AG20443 (cell line): Measurements from ENCODE around the gene FYTTD1.
A peak's percentile ranks its signal among the peaks of the same experiment; 100 is the strongest.

ENCODE experiments used
- DNase-seq: peaks from one replicate; pipeline ENCODE4 v3.0.0; 2012; ENCODE audit warnings: low spot score, mixed read lengths

Gene FYTTD1

DNA sequence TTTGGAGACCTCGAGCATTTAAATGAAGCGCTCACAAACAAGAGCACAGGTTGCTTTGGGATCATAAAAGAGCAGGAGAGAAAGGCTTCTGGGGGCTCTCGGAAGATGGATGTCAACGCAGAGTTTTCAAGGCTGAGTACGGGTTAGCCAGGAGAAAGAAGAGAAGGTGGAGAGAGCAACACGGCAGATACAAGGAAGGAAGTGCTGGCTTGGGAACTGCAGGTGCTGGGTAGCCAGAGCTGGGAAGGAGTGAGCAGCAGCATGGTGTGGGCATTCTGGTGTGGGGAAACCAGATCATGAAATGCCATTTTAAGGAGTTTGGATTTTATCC, 12.4 kb upstream of the FYTTD1 start:
- DNase-seq: no peak

GRCh38 chr3:197737749-197738462, 11.8 kb upstream of the FYTTD1 start:
- DNase-seq: no peak

DNA sequence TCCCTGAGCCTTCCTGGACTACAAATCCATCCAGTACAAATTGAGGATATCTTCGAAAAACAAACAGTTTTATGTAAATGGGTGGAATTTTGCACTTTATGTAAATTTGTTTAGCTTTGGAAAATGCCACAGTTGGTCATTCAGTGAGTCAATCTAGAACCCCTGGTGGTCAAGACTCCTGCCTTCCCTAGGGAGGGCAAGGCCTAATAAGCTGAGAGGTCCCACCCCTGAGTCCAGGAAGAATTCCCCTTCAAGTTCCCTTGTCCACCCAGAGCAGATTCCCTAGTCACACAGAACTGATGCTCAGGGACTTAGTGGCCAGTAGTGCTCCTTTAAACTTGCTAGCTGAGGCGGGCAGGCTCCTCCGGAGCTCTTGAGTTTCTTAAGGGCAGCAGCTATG, 6.9 kb upstream of the FYTTD1 start:
- DNase-seq: no peak

GRCh38 chr3:197746209-197746608, 3.5 kb upstream of the FYTTD1 start:
- no peak for DNase-seq

- DNase-seq: no peak
Measured at GRCh38 chr3:197746801-197747237, 2.9 kb upstream of the FYTTD1 start.

DNA sequence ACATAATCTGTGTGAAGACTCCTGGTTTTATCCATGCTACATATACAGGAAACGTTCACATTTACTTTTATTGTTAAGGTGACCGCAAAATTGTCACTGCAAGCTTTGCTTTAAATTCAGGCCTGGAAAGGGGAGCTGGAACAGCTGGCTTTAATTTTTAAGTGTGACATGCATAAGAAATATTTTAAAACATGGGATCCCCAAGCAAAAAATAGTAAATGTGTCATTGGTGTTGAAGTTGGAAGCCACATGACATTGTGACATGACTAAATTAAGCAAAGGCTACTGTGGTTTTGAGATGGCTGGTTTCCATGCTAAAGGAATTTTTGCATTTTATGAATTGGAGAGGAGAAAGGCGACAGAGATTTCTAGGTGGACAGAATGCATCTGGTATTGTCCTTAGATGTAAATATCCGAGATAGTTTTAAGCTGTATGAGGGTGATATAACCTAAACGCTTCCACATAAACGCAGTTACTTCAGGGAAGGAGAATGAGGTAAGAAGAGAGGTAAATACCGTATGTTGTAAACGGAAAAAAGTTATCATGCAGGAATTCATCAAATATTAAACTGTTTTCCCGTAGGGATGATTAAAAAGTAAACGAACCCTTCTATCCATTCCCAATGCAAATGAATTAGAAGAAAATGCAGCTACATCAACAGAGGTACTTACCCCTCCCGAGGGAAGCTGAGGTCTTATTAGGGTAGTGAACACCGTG, 927 bp upstream of the FYTTD1 start:
- DNase-seq: peak; percentile 59

DNA sequence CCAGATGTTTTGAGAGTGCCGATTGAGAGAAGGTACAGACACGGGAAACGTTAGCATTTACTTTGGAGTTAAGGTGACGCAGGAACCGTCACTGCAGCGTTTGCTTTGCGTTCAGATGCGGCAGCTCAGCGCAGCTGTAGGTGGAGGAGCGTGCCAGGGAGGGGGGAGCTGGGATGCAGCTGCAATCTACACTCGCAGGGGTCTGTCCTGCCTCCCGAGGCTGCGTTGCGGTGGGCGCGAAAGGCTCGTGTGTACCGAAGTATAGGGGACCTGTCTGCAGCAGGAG, 425 bp upstream of the FYTTD1 start:
- peak; percentile 49 for DNase-seq

DNA sequence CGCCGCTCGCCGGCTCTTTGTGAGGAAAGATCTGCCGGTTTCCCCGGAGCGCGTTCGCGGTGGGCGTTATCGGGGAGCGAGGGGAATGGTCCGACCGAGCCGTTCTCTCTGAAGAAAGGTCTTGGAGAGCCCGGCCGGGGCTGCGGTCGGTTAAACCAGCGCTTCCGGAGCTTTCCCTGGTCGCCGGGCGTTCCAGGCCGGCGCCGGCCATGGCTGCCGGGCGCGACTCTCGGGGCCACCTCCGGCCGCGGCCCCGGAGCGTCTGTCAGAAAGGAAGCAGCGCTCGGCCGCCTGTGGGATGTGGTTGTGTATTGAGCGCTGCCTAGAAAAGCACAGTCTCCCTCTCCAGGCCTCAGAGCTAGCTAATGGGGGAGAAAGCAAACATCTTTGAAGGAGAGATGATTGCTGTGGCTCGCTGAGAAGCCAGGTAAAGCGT, 731 bp downstream of the FYTTD1 start:
- DNase-seq: peak; percentile 80

DNA sequence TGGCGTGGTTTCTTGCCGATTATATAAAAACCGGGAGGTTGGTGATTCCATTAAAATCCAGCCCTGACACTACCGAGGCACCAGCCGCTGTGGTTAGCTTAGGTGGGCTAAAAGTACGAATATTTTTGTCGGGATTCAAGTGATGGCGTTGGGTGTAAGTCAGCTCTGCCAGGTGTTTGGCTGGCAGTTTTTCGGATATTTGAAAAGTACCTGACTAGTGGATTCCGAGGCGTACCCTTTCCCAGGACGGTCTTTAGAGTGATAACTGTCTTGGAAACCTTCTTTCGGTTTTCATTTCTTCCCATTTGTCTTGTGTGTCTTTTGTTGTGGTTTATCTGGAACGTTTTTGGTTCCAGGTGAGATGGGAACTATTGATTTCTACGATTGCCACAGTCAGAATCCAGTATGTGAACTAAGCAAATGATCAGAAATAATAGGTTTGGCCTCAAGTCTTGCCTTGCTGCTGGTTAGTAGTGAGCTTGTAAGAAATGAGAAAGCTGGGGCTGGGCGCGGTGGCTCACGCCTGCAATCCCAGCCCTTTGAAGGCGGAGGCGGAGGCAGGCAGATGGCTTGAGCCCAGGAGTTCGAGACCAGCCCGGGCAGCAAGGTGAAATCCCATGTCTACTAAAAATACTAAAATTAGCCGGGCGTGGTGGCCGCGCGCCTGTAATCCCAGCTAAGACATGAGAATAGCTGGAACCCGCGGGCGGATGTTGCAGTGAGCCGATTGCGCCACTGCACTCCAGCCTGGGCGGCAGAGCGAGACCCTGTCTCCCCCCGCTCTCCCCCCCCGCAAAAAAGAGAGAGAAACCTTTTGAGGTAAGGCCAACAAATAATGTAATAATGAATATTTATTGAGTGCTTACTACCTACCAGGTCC, 1.4 kb downstream of the FYTTD1 start:
- peak; percentile 33 for DNase-seq

DNA sequence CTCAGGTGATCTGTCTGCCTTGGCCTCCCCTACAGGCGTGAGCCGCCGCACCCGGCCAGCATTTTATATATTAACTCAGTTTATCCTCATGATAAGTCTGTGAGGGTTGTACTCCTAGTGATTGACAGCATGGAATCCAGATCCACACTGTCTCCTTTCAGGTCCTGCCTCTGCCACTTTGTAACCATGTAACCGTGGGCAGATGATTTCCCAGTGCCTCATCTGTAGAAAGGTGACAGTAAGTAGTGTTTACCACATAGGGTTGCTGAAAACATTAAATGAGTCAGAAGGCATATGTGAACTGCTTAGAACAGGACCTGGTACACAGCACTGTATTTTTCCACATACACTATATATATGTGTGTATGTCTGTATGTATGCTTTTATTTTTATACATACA, 2.4 kb downstream of the FYTTD1 start:
- no peak for DNase-seq

DNA sequence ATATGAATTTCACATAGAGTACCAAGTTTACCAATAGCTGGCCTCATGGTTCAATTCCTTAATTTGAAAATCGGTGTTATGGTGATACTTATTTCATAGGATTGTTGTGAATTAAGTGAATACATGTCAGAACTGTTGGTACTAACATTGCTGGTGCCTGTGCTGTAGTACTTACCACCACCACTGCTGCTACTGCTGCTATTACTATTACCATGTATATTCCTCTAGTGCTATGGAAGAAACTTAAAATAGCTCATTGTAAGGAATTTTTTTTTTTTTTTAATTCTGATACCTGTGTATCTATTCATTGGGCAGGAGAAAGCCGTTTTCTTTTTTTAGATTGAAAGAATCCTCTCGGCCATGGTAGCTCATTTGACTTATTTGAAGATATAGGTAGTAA, 3.6 kb downstream of the FYTTD1 start:
- no peak for DNase-seq

- no peak for DNase-seq
Measured at GRCh38 chr3:197756704-197757103, 7.0 kb downstream of the FYTTD1 start.

- no peak for DNase-seq
Measured at GRCh38 chr3:197758512-197758911, 8.8 kb downstream of the FYTTD1 start.

DNA sequence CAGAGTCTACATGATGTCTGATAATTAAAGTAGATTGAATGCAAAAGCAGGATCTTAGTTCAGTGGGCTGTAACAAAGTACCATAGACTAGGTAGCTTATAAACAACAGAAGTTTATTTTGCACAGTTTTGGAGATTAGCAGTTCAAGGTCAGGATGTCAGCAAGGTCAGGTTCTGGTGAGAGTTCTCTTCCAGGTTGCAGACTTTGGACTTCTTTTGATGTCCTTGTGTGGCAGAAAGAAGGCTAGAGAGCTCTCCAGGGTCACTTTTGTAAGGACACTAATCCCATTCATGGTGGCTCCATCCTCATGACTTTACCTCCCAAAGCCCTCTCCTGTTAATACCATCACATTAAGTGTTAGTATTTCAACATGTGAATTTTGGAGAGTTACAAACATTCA, 12.1 kb downstream of the FYTTD1 start:
- no peak for DNase-seq

DNA sequence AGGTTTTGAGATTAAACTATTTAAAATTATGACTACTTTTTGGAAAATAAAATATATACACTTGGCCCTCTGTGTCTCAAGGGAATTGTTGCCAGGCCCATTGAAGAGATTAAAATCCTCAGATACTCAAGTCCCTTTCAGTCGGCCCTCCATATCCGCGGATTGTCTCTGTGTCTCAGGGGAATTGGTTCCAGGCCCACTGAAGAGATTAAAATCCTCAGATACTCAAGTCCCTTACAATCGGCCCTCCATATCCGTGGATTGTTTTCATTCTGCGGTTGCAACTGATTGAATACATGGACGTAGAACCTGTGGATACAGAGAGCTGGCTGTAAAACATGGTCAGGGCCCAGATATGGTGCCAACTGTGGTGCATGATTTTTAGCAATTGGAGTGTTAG, 25.6 kb downstream of the FYTTD1 start:
- DNase-seq: no peak

GRCh38 chr3:197782230-197782629, 32.5 kb downstream of the FYTTD1 start:
- no peak for DNase-seq

DNA sequence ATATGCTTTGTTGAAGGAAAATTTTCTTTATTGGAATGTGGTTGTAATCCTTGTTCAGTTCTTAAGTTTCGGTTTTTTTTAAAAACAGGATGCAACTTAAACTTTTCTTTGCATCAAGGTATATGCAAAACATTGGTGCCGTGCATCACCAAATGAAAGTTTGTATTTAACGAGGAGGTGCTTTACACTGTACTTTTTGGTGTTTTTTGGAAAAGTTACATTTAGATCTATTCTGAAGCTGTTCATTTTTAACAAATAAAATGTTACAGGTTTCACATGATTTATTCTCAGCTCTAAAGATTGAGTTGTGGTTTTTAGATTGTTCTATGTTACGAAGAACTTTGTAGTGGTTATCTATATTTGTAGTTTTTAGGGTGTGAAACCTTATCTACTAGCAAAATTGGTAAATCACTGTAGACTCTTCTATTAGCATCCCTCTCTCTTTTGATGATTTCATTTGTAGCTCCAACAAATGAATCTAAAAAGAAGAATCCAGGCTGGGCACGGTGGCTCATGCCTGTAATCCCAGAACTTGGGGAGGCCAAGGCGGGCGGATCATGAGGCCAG, 34.4 kb downstream of the FYTTD1 start:
- DNase-seq: no peak

GRCh38 chr3:197787412-197787811, 37.7 kb downstream of the FYTTD1 start:
- no peak for DNase-seq

GRCh38 chr3:197789309-197789708, 39.6 kb downstream of the FYTTD1 start:
- no peak for DNase-seq

DNA sequence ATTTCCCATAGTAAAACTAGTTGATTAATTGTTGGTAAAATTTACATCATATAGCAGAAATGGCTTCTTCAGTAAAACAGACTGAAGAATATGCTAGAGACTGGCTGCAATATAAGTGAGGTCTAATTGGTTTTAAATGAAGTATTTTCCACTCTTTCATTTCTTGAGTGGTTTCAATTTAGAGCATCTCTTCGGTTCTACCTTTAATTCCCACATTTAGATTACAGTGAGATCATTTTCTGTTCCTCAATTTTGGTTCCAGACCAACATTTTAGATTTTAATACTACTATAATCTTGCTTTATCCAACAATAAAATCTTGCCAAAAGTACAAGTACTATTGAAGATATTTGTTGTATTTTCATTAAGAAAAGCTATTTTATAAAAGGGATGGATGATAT, 40.4 kb downstream of the FYTTD1 start:
- no peak for DNase-seq

DNA sequence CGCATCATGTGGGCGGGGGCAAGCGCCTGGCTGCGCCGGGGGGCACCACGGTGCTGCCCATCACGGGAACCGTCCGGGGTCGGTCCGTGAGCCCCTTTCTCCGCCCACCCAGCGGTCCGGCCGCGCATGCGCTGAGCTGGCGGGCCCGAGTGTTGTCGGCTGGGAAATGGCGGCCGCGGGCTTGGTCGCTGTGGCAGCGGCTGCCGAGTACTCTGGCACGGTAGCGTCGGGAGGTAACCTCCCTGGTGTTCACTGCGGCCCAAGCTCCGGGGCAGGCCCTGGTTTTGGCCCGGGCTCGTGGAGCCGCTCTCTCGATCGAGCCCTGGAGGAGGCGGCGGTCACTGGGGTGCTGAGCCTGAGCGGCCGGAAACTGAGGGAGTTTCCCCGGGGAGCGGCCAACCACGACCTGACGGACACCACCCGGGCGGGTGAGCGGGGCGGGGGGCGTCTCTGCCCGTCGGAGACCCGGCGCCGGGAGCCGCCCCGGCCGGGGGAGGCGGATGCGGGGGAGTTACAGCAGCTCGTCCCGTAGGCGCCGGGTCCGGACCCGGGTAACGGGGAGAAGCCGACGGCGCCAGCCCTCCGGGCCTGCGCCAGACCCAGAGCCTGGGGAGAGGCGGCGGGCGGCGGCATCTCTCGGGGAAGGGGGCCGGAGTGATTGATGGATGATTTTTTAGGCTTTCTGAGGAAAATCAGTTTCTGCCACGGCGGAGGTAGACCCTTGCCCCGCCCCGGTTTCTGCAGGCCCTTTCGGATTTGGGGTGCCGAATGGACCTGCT, 41.6 kb downstream of the FYTTD1 start, which contains the start of gene LRCH3:
TSS of gene LRCH3 (plus strand) at position 142 of the 779 bp plus-strand sequence. CDS start at position 167, 25 bp downstream.
- peak; percentile 99 for DNase-seq
